ENCODE measurements around the gene CRB2.
A peak's percentile ranks its signal among the peaks of the same experiment; 100 is the strongest.

CRB2 gene

GRCh38 chr9:123418506-123418905, 62.5 kb downstream of the CRB2 start:
- TF ChIP-seq CTCF (IDR thresholded peaks at IDR 0.05; ENCODE audit: insufficient read depth, low read length) (no peak), REST (IDR thresholded peaks at IDR 0.05; ENCODE audit: insufficient replicate concordance, low read depth) (no peak), GABPA (IDR thresholded peaks at IDR 0.05; ENCODE audit: low read depth) (no peak), SPI1 (IDR thresholded peaks at IDR 0.05; ENCODE audit: borderline replicate concordance, low read depth) (no peak), POLR2AphosphoS5 (IDR thresholded peaks at IDR 0.05; ENCODE audit: low read depth) (no peak)
- H3K27me3 ChIP-seq (ENCODE audit: insufficient read depth, poor library complexity, severe bottlenecking): no peaks in the 10 kb centered on the region
- no peak overlapping the region for H3K27ac ChIP-seq (replicated peaks)
- no peak overlapping the region for H3K4me3 ChIP-seq (replicated peaks; ENCODE audit: insufficient read depth, low read length)
- no peak for DNase-seq (ENCODE audit: low read depth in 1 of 2, low spot score in 1 of 2)

- no peak for TF ChIP-seq SPI1 (IDR thresholded peaks at IDR 0.05; ENCODE audit: borderline replicate concordance, low read depth)
- TF ChIP-seq POLR2AphosphoS5 (IDR thresholded peaks at IDR 0.05; ENCODE audit: low read depth): no peak
- no peaks in the 10 kb centered on the region for H3K27me3 ChIP-seq (ENCODE audit: insufficient read depth, poor library complexity, severe bottlenecking)
- no peak overlapping the region for H3K4me3 ChIP-seq (replicated peaks; ENCODE audit: insufficient read depth, low read length)
- no peak for DNase-seq (ENCODE audit: low read depth in 1 of 2, low spot score in 1 of 2)
- no peak overlapping the region for H3K27ac ChIP-seq (replicated peaks)
Measured at GRCh38 chr9:123419091-123419490, 63.1 kb downstream of the CRB2 start.

- no peak overlapping the region for H3K27ac ChIP-seq (replicated peaks)
- no peaks in the 10 kb centered on the region for H3K27me3 ChIP-seq (ENCODE audit: insufficient read depth, poor library complexity, severe bottlenecking)
- no peak for TF ChIP-seq REST (IDR thresholded peaks at IDR 0.05; ENCODE audit: insufficient replicate concordance, low read depth)
- TF ChIP-seq POLR2AphosphoS5 (IDR thresholded peaks at IDR 0.05; ENCODE audit: low read depth): no peak
- TF ChIP-seq GABPA (IDR thresholded peaks at IDR 0.05; ENCODE audit: low read depth): no peak
- no peak for TF ChIP-seq SPI1 (IDR thresholded peaks at IDR 0.05; ENCODE audit: borderline replicate concordance, low read depth)
- no peak for TF ChIP-seq CTCF (IDR thresholded peaks at IDR 0.05; ENCODE audit: insufficient read depth, low read length)
- no peak for DNase-seq (ENCODE audit: low read depth in 1 of 2, low spot score in 1 of 2)
- H3K4me3 ChIP-seq (replicated peaks; ENCODE audit: insufficient read depth, low read length): no peak overlapping the region
Measured at GRCh38 chr9:123419721-123420591, 64.0 kb downstream of the CRB2 start.

- peak in 1 of 2 experiments; percentile 26 for DNase-seq (ENCODE audit: low read depth in 1 of 2, low spot score in 1 of 2)
- no peak for TF ChIP-seq GABPA (IDR thresholded peaks at IDR 0.05; ENCODE audit: low read depth)
- TF ChIP-seq POLR2AphosphoS5 (IDR thresholded peaks at IDR 0.05; ENCODE audit: low read depth): no peak
- TF ChIP-seq REST (IDR thresholded peaks at IDR 0.05; ENCODE audit: insufficient replicate concordance, low read depth): no peak
- no peak for TF ChIP-seq SPI1 (IDR thresholded peaks at IDR 0.05; ENCODE audit: borderline replicate concordance, low read depth)
- no peak for TF ChIP-seq CTCF (IDR thresholded peaks at IDR 0.05; ENCODE audit: insufficient read depth, low read length)
- H3K27ac ChIP-seq (replicated peaks): no peak overlapping the region
- no peaks in the 10 kb centered on the region for H3K27me3 ChIP-seq (ENCODE audit: insufficient read depth, poor library complexity, severe bottlenecking)
- H3K4me3 ChIP-seq (replicated peaks; ENCODE audit: insufficient read depth, low read length): no peak overlapping the region
Measured at GRCh38 chr9:123420592-123421111, 64.7 kb downstream of the CRB2 start.
